Right lobe of liver (tissue), 4 donors: ENCODE measurements around the gene IGF1R.

ENCODE experiments used
- POLR2A ChIP-seq: fragments of 450-650 bp; IDR thresholded peaks from one replicate; pipeline ENCODE4 v1.6.1; 2017; ENCODE audit warnings: antibody characterized with exemption, mild to moderate bottlenecking
- TF ChIP-seq, protein P1 (sequence below), 4 donors: fragments of 200-600 bp in 3 of 4; fragments of 450-650 bp in 1 of 4; IDR thresholded peaks; one replicate each; pipeline versions ENCODE4 v1.5.1 to v1.8.0; 2016 to 2022; ENCODE audit warnings: antibody characterized with exemption in 4 of 4, mild to moderate bottlenecking in 2 of 4
- donor health status: DM: no; HTN: no; CAD: no.
- donor health status: DM: no; HTN: no; CAD: no.
- donor health status: DM: no; HTN: yes; CAD: no.

GRCh38 chr15:98874773-98875172 is 226.4 kb downstream of the IGF1R start:
- TF ChIP-seq, protein P1, sequence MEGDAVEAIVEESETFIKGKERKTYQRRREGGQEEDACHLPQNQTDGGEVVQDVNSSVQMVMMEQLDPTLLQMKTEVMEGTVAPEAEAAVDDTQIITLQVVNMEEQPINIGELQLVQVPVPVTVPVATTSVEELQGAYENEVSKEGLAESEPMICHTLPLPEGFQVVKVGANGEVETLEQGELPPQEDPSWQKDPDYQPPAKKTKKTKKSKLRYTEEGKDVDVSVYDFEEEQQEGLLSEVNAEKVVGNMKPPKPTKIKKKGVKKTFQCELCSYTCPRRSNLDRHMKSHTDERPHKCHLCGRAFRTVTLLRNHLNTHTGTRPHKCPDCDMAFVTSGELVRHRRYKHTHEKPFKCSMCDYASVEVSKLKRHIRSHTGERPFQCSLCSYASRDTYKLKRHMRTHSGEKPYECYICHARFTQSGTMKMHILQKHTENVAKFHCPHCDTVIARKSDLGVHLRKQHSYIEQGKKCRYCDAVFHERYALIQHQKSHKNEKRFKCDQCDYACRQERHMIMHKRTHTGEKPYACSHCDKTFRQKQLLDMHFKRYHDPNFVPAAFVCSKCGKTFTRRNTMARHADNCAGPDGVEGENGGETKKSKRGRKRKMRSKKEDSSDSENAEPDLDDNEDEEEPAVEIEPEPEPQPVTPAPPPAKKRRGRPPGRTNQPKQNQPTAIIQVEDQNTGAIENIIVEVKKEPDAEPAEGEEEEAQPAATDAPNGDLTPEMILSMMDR (IDR thresholded peaks at IDR 0.05), result no peak
- TF ChIP-seq POLR2A, result no peak
